Stimulated activated CD4-positive, alpha-beta T cell treated with anti-CD3 and anti-CD28 coated beads, Interleukin-12 subunit alpha, Interleukin-12 subunit beta, amount 100 ng/mL, for 4 hours (primary cell): Measurements from ENCODE around the gene WNT7A.
A peak's percentile ranks its signal among the peaks of the same experiment; 100 is the strongest.

Experiments
- DNase-seq: peaks from one replicate; pipeline ENCODE4 v3.0.0-alpha.2; 2020

WNT7A gene

DNA sequence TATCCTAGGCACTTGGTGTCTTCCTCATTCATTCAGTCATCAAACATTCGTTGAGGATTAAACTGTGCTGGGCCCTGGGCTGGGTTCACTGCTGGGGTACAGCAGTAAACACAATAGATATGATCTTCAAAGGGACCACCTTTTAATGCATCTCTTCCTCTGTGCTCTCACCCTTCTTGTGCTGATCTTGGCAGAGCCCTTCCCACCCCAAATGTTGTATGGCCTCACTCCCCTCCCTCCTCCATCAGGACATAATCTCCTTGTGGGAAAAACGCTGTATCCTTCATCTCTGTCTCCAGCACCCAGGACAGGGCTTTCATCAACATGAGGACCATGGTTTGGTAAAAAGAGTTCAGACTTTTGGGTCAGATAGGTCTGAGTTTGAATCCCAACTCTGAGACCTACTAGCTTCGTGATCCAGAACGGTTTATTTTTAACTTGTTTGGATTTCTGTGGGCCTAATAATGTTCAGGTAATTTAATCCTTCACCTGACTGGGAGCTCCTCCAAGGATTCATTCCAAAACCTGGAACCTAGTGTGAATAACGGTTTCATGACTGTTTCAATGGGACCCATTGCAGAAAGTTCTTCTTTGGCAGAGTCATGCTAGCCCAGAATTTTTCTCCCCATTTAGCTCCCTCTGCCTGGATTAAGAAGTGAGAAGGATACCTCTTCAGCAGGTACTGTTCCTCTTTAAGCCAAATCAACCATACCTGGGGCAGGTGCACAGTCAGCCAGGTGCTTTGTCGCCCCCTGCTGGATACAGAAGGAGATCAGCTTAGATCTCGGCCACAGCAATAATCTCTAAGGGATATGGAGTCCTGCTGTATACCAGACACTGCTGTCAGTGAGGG is 5.2 kb upstream of the WNT7A start:
- peak; percentile 56 for DNase-seq

DNA sequence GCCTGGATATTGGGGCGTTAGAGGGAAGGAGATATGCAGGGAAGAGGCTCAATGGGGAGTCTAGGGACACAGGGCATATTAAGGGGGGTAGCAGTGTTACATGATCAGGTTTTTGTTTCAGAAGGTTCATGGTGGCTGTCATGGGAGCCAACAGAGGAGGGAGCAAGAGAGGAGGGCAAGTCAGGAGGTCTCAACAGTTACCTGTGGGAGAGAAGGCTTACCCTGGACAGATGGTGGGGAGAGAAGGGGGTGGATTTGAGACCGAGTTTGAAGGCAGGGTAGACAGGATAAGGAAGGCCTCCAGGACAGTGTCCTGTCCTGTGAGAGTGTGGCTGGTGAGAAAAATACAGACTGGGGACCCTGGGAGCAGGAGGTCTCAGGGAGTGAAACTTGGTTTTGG is 3.8 kb upstream of the WNT7A start:
- no peak for DNase-seq

DNA sequence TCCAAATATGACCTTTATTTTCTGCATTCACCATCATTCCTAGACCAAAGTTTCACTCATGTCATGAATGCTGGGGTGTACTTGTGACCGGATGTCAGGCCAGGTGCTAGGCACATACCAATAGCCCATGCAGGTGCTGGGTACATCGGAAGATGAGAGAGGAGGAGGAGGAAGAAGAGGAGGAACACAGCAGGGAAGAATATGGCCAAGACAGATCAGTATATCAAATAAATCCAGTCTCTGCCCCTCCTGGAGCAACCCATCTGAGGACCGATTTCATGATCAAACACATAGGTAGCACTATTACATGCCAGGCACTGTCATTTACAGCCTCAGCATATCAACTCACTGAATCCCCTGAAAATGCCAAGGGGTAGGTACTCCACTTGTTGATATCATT is 3.0 kb upstream of the WNT7A start:
- no peak for DNase-seq

DNA sequence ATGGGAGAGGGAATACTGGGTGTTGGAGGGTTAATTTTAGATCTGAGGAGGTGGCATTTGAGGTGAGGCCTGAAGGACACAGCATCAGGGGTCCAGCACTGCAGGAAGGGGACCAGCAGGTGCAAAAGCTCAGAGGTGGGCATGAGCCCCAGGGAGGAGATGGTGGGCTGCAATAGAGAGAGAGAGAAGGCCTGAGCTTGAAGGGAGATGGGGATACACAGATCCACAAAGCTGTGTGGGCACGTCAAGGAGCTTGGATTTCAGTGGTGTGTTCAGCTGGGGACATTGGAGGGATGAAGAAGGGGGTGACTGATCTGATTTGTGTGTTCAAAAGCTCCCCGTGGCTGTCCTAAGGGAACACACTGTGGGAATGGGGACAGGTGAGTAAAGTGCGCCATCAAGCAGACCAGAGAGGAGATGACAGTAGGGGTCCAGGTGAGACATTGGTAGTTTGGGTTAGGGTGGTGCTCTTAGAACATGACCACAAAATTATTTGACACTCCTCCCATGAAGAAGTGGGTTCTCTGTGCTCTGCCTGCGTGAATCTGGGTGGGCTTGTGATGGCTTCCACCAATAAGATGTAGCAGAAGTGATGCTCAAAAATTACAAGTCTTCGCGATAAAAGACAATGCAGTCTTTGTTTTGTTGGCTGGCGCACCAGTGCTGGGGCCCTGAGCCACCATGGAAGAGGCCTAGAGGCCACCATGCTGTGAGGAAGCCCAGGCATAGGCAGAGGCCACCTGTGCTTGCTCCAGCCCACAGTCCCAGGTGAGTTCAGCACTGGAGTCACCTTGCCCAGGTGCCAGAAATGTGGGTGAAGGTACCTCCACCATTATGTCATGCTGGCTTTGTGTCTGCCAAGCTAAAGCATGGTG is 1.9 kb upstream of the WNT7A start:
- DNase-seq, result no peak

DNA sequence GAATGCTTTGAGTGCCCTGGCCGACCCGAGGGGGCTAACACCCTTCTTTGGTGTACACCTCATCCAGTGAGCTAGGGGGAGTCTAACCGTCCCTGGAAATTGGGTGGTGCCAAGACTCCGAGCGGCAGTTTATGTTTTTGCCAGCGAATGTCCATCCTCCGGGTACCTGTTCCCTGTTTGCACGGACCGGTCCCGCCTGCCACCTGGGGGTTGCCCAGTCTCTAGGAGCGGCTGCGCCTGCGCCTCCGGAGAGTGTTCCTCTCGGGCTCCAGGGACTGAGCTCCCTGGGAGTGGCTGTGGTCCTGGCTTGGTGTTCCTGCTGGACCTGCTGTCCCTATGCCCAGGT is 913 bp upstream of the WNT7A start:
- DNase-seq, result no peak

DNA sequence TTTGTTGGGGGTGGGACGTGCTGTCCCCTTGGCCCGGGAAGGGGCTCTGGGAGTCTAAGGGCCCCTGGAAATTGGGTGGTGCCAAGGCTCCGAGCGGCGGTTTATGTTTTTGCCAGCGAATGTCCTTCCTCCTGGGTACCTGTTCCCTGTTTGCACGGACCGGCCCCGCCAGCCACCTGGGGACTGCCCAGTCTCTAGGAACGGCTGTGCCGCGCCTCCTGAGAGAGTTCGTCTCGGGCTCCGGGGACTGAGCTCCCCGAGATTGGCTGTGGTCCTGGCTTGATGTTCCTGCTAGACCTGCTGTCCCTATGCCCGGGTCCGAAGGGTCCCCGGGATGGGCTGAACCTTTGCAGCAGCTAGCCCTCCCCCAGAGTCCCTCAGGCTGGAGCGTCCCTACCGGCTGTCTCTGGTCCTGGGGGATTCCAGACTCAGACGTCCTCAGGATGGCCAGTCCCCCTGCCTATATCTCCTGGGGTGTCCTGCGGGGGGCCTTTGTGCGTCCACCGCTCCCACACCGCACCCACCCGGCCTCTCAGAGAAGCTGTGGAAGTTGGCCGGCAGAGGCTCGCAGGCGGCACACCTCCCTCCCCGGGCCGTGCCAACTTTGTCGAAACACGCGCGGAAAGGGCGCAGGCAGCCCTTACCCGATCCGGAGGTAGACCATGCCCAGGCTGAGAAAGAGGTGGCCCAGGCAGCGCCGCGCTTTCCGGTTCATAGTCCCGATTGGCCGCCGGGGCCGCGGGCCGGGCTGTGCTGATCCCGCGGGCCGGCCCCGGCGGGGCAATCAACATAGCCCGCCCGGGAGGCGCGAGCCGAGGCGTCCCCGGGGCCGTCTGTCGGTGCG is 547 bp downstream of the WNT7A start:
- DNase-seq, result peak; percentile 42

DNA sequence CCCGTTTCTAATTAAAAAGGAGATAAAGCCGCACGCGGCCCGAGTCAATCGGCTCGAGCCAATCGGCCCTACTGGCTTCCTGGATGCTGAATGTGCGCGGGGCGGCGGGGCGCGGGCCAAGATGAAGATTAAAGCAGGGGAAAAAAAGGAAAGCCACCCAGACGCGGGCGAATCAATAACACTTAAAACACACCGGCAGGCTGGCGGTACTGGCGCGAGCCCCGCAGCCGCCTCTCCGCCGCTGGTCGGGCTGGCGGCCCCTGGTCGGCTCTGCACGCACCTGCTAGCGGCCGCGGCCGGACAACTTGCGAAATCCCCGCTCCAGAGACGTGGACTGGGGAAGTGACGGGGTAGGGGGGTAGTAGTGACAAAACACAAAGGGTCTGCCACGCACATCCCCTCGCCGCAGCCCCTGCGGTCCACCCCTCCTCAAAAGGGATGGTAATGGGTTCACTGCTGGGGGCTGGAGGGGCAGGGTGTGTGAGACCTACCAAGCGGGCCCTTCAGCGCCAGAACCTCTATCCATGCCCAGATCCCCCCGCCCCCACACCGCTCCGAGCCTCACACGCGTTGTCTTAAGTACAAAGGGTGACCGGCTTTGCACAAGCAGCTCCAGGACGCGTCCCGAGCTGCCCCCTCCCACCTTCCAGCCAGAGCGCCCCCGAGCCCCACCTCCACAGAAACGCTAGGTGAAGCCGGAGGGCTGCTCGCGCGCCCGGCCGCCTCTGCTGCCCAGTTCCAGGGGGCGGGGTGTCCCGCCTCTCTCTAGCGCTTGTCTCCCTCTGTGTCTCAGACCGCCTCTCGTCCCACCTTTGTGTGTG is 1.4 kb downstream of the WNT7A start:
- DNase-seq, result peak; percentile 12

DNA sequence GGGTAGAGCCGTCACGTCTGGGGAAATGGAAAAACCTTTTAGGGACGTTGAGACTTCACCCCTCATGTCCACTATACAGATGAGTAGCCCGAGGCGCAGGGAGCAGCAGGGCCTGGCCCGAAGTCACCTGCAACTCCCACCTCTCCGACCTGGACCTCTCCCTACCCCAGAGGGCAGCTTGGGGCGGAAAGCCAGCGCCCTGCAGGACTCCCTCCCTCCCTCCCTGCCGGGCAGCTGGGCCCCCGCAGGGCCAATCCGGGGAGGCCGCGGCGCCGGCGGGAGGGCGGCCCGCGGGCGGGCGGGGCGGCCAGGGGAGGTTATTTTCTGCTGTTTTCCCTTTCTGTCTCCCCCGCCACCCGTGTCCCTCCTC is 2.0 kb downstream of the WNT7A start:
- no peak for DNase-seq

DNA sequence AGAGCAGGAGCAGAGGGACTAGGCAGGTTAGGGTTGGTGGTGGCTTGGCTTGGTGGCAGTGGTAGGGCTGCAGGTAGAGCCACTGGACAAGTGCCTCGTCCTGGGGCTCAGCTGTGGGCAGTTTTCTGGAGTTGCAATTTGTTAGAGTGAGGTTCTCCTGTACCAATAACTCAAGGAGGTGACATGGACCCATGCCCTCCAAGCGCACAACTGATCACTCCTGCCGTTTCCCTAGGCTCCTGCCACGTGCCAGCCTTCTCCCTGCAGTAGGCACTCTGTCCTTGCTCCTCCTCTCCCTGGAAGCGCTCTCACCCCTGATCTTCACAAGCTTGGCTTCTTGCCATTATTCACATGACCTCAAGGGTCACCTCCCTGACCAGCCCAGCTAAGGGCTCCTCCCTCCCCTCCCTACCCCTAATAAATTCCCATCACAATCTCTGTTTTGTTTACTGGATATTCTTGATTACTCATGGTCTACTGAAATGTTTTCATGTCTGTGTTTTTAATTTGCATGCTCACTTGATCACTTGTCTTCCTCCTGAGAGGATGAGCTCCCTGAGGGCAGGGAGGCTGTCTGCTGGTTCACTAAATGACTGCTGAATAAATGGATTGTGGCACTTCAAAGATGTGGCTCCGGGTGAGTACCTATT is 3.3 kb downstream of the WNT7A start:
- no peak for DNase-seq

DNA sequence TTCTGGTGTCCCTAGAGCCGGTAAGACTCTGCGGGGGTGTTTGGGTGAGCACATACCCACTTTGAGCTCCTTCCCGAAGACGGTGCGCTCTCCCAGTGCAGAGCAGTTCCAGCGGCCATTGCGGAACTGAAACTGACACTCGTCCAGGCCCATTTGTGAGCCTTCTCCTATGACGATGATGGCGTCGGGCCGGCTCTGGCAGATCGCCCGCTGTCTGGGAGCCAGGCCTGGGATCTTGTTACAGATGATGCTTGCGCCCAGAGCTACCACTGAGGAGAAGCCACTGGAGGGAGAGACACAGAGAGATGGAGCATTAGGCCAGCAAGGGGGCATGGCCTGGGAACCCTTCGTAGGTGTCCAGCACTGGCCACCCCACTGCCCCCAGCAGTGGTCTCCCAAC is 5.0 kb downstream of the WNT7A start:
- DNase-seq, result no peak

DNA sequence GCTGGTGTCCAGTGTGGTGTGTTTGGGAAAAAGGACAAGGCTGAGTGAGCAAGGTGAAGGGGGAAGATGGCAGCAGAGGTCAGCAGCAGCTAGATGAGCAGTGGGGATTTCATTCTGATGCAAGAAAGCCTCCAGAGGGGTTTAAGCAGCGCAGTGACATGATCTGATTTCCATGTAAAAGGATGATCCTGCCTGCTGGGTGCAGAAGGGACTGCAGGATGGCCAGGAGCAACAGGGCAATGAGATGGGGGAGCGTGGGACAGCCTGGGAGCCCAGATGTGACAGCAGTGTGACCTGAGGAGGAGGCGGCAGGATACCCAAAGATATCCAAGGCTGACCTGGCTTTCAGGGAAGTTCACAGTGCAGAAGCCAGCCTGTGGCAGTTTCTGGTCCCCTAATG is 6.1 kb downstream of the WNT7A start:
- no peak for DNase-seq

DNA sequence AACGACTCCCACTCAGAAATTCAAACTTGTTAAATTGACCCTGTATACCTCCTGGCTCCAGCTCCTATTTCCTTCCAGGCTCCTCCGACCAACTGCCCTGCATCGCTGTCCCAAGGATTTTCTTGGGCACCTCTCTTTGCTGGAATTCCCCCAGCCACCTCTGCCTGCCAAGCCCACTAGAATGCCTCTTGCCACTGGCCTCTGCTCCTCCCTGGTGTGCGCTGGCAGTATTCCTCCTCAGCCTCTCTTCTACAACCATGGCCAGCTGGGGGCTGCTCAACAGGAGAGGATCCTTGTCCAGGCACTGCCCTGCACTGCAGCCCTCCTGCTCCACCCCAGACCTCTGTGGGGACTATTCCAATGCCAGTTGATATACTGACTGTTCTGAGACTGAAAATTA is 7.4 kb downstream of the WNT7A start:
- no peak for DNase-seq

DNA sequence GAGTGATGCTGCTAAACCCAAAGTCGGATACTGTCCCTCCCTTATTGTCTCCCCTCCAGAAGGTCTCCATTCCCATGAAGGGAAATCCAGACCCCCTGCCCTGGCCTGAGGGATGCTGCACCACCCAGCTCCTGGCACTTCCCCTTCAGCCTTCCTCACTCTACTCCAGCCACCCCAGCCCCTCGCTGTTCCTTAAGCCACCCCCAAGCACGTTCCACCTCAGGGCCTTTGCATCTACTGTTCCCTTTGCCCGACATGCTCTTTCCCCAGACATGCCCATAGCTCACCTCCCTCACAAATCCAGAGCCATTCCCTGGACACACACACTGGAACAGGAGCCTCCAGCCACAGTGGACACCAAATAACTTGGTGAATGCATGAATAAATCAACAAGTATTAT is 8.1 kb downstream of the WNT7A start:
- DNase-seq, result no peak

DNA sequence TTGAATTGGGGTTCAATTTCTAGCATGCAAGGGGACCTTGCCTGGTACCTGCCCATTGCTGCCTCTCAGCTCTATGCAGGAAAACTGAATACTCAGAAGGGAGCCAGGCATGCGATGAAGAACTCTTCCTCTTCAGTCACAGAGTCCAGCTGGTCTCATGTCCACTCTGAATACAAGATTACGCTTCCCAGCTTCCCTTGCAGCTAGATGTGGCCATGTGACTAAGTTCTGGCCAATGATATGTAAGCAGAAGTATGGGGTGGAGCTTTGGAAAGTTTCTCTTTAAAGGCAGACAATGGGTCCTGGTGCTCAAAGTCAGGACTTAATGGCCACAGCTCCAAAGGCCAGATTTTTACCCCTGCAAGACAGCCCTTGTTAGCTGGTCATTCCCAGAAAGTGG is 9.0 kb downstream of the WNT7A start:
- DNase-seq, result no peak

DNA sequence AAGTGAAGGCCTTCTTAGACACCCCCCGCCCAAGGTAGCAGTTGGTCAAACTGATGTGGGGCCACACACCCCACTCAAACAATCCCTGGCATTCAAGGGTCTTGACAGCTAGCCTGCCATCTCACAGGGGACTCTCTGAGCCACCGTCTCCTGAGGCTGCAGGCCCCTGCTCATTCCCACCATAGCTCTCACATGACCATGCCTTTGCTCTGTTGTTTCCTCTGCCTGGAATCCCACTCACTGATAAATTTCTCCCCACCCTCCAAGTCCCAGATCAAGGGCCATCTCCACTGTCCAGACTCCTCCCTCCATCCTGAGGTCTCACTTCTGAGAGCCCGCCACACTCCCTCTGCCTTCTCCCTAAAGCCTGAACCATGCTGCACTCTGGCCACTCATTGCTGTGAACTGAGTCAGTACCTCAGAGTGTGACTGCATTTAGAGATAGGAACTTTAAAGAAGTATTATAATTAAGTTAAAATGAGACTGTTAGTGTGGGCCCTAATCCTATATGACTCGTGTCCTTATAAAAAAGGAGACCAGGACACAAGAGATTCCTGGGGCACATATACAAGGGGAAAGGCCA is 10.0 kb downstream of the WNT7A start:
- DNase-seq, result no peak

DNA sequence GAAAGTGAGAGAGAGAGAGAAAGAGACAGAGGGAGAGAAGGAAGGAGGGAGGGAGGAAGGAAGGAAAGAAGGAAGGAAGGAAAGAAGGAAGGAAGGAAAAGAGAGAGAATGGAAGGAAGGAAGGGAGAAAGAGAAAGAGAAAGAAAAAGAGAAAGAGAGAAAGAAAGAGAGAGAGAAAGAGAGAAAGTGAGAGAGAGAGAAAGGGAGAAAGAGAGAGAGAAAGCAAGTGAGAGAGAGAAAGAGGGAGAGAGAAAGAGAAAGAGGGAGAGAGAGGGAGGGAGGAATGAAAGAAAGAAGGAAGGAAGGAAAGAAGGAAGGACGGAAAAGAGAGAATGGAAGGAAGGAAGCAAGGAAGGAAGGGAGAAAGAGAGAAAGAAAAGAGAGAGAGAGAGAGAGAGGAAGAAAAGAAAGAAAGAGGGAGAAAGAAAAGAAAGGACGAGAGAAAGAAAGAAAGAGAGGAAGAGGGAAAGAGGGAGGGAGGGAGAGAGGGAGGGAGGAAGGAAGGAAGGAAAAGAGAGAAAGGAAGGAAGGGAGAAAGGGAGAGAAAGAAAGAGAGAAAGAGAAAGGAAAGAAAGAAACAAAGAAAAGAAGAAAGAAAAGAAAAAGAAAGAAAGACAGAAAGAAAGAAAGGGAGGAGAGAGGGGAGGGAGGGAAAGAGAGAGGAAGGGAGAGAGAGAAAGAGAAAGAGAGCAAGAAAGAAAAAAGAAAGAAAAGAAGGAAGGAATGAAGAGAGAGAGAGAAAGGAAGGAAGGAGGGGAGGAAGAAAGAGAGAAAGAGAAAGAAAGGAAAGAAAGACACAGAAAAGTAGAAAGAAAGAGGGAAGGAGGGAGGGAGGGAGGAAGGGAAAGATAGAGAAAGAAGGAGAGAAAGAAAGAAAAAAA is 10.8 kb downstream of the WNT7A start:
- no peak for DNase-seq

DNA sequence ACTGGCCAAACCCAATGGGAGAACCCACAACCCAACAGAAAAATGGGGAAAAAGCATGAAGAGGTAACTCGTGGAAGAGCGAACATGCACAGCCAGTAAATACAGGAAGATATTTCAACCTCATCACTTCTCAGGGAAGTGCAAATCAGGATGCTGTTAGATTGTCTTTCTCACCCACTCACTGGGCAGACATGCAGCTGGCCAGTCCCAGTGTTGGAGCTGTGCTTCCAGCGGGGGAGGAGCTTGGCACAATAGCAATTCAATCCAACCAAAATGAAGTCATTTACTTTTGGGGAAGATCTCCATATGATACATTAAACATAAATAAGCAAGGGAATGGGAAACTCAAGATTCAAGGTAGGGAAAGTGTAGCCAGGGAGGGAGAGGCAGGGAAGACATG is 12.1 kb downstream of the WNT7A start:
- no peak for DNase-seq

DNA sequence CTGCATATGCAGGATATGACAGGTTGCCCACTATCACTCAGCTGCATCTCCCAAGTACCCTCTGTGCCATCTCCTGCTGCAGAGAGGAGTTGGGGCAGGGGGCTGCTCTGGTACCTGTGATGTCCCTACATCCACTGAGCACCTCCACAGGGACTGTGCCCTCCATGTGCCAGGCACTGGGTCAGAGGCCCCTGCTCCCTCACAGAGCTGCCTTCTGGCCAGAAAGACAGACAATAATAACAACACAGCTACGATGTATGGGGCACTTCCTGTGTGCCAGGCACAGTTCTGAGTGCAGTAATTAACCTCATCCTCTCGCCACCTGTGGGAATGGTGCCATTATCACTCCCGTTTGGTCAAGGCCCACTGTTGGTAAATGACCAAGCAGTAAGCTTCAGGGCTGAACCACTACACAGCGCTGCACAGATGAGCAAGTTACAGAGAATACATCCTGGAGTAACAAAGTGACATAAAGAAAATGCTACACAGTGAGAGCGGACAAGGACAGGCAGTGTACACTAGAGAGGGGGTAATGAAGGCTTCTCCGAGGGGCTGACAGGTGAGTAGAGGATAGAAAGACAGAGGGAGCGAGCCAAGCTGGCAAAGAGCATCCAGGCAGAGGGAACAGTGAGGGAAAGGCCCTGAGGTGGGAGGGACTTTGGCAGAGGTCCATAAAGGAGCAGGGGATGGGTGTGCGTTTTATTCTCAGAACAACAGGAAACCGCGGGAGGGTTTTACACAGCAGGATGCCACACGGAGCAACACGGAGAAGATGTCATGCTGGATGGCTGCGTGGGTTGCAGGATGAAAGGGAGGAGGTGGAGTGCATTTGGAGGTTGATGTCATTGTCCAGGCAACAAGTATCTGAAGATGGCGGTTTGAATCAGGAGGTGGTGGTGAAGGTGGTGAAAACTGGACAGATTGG is 13.6 kb downstream of the WNT7A start:
- DNase-seq, result peak; percentile 23

DNA sequence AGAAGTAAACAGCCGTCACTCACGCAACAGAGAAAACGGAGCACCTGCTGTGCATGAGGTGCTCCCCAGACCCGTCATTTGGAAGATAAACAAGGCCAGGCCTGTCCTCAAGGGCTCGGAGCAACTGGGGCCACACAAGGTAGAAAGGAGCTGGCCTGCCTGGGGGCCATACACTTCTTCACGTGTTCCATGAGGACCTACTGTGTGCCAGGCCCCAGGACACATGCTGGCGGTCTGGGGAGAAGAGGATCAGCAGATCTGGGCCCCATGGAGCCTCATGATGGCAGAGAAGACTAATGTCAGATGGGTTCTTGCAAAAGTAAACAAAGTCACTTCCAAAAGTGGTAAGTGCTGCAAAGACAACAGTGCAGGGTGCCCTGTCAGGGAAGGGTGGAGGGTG is 14.3 kb downstream of the WNT7A start:
- no peak for DNase-seq
